Measurements from ENCODE around the gene PPP3CB. TPM values are rescaled to one million over a fixed set of nuclear protein-coding genes. Genes with fewer than 3 reads are reported as not detected.

PPP3CB gene
- total RNA-seq, 1 donor from 2014 or later: 21.9 TPM

GRCh38 chr10:73426318-73426717 is 69.5 kb downstream of the PPP3CB start:
- no peak for TF ChIP-seq CTCF (conservative IDR thresholded peaks at IDR 0.05; ENCODE audit: low read depth, low read length)
- H3K4me3 ChIP-seq (ENCODE audit: low read depth, low read length): no peak overlapping the region
- DNase-seq (ENCODE audit: low read depth): no peak

GRCh38 chr10:73424478-73424877 is 71.3 kb downstream of the PPP3CB start:
- no peak overlapping the region for H3K4me3 ChIP-seq (ENCODE audit: low read depth, low read length)
- no peak for DNase-seq (ENCODE audit: low read depth)
- no peak for TF ChIP-seq CTCF (conservative IDR thresholded peaks at IDR 0.05; ENCODE audit: low read depth, low read length)

- TF ChIP-seq CTCF (conservative IDR thresholded peaks at IDR 0.05; ENCODE audit: low read depth, low read length): no peak
- H3K4me3 ChIP-seq (ENCODE audit: low read depth, low read length): no peak overlapping the region
- DNase-seq (ENCODE audit: low read depth): no peak
These were observed 72.5 kb downstream of the PPP3CB start for GRCh38 chr10:73423309-73423708.

GRCh38 chr10:73416571-73416970 is 79.3 kb downstream of the PPP3CB start:
- no peak for DNase-seq (ENCODE audit: low read depth)
- no peak for TF ChIP-seq CTCF (conservative IDR thresholded peaks at IDR 0.05; ENCODE audit: low read depth, low read length)
- no peak overlapping the region for H3K4me3 ChIP-seq (ENCODE audit: low read depth, low read length)

GRCh38 chr10:73414230-73414945 is 81.4 kb downstream of the PPP3CB start:
- H3K4me3 ChIP-seq (ENCODE audit: low read depth, low read length): peak overlapping the region; percentile 76
- no peak for DNase-seq (ENCODE audit: low read depth)
- no peak for TF ChIP-seq CTCF (conservative IDR thresholded peaks at IDR 0.05; ENCODE audit: low read depth, low read length)

GRCh38 chr10:73413528-73414229 is 82.1 kb downstream of the PPP3CB start, which contains the start of gene ANXA7:
Gene ANXA7 (minus strand): TSS chr10:73414058. CDS start chr10:73400856, 13,202 bp downstream.
- peak; percentile 15 for TF ChIP-seq CTCF (conservative IDR thresholded peaks at IDR 0.05; ENCODE audit: low read depth, low read length)
- DNase-seq (ENCODE audit: low read depth): peak; percentile 61
- H3K4me3 ChIP-seq (ENCODE audit: low read depth, low read length): peak within 1 kb of the TSS; percentile 76
